ENCODE results near the gene FBXL16.

The FBXL16 gene

GRCh38 chr16:728131-728889 is 22.7 kb upstream of the FBXL16 start (continued):
- TF ChIP-seq ZBTB8A (tag by site-specific recombination; IDR thresholded peaks at IDR 0.05) (peak; percentile 62), ZFP69B (tag by site-specific recombination; IDR thresholded peaks at IDR 0.05) (peak; percentile 72), ZNF449 (tag by site-specific recombination; IDR thresholded peaks at IDR 0.05) (peak; percentile 65), ZBTB1 (tag by site-specific recombination; IDR thresholded peaks at IDR 0.05) (no peak), ZBTB26 (tag by site-specific recombination; optimal IDR thresholded peaks at IDR 0.05) (peak; percentile 86), ZNF621 (tag by site-specific recombination; IDR thresholded peaks at IDR 0.05) (no peak), CTCF (tag by site-specific recombination; IDR thresholded peaks at IDR 0.05) (no peak), ZNF513 (tag by site-specific recombination; IDR thresholded peaks at IDR 0.05) (no peak), AEBP2 (tag by site-specific recombination; IDR thresholded peaks at IDR 0.05; ENCODE audit: borderline replicate concordance) (no peak), ZNF157 (tag by site-specific recombination; IDR thresholded peaks at IDR 0.05) (no peak), KLF9 (tag by site-specific recombination; IDR thresholded peaks at IDR 0.05; ENCODE audit: low read depth) (peak; percentile 80), ZNF335 (tag by site-specific recombination; conservative IDR thresholded peaks at IDR 0.05) (no peak), ZNF140 (tag by site-specific recombination; IDR thresholded peaks at IDR 0.05) (no peak), ZNF488 (tag by site-specific recombination; IDR thresholded peaks at IDR 0.05) (no peak), ZIC2 (tag by site-specific recombination; IDR thresholded peaks at IDR 0.05) (peak; percentile 78), ZNF600 (tag by site-specific recombination; IDR thresholded peaks at IDR 0.05) (peak; percentile 68; the same call in 1 of the 2 replicates), ZNF645 (tag by site-specific recombination; IDR thresholded peaks at IDR 0.05) (no peak), ZXDB (tag by site-specific recombination; IDR thresholded peaks at IDR 0.05) (no peak), REPIN1 (tag by site-specific recombination; IDR thresholded peaks at IDR 0.05; ENCODE audit: low read depth) (no peak), ZNF175 (tag by site-specific recombination; IDR thresholded peaks at IDR 0.05) (no peak), ZNF174 (tag by site-specific recombination; IDR thresholded peaks at IDR 0.05) (no peak), ZNF266 (tag by site-specific recombination; IDR thresholded peaks at IDR 0.05; ENCODE audit: low read depth) (no peak), ZNF184 (tag by site-specific recombination; IDR thresholded peaks at IDR 0.05) (no peak), INSM2 (tag by site-specific recombination; IDR thresholded peaks at IDR 0.05) (no peak), KLF7 (tag by site-specific recombination; IDR thresholded peaks at IDR 0.05; ENCODE audit: borderline replicate concordance) (no peak), ZNF16 (tag by site-specific recombination; IDR thresholded peaks at IDR 0.05; ENCODE audit: low read depth) (no peak), ZNF791 (tag by site-specific recombination; IDR thresholded peaks at IDR 0.05) (no peak)

Data from HEK293 (cell line).